Measurements from ENCODE around the gene GATA5.
"Not testable (repeated sequence)": the region's sequence is repeated elsewhere in the genome, so short reads cannot be mapped to it uniquely, and the experiment has no call there.

Gene GATA5

GRCh38 chr20:62504323-62504722, 28.5 kb upstream of the GATA5 start:
- no peak for DNase-seq

DNA sequence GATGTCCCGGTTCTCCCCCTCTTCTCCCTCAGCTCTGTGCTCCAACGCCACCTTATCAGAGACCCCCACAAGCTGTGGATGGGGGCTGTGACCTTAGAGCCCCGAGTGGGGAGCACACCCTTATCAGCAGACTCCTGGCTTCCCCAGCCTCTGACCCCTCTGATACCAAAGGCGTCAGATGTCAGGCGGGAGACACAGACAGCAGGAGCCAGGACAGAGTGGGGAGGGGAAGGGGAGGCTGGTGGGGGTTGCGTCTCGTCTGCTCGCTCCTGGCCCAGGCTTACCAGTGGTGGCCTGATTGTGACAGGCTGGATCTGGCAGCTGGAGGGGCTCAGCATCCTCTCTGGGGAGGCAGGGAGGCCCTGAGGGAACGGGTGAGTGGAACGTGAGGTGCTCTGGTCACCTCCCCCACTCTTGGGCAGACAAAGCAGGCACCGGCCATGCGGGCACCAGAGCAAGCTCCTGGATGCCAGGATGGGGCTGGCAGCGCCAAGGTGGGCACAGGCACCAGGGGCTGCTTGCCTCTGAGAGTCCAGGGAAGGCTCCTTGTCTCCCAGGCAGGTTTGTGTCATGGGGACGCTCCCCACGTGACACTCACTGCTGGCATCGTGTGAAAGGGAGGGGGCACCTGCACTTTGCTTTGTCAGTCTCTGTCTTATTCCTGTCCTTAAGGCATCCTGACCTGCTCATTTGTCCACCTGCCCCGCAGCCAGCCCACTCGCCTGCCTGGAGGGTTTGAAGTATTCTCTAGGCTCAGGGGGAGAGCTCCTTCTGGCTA, 27.8 kb upstream of the GATA5 start:
- DNase-seq, result no peak

DNA sequence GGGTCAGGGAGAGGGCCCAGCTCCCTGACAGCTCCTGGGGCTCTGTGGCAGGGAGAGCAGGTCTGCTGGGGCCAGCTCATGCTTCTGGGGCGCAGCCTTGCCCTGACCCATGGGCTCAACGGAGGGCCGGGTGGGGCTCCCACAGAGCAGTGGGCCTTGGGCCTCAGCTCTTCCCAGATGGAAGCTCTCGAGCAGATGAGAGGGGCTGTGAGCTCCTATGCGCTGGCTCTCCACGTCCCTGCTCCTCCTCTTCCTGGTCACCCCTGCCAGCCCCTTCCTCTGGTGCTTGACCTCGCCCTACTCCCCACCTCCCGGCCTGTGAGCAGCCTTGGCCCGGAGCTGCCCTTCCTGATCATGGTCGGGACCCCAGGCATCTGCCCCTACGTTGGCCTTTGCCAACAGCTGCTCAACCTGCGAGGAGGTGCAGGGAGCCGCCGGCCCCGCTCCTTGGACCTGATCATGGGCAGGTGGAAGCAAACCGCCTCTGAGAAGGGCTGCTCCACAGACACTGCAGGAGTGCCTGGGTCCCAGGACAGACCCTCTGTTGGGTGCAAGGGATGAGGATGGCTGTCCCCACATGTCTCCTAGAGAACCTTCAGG, 26.8 kb upstream of the GATA5 start:
- no peak for DNase-seq

DNA sequence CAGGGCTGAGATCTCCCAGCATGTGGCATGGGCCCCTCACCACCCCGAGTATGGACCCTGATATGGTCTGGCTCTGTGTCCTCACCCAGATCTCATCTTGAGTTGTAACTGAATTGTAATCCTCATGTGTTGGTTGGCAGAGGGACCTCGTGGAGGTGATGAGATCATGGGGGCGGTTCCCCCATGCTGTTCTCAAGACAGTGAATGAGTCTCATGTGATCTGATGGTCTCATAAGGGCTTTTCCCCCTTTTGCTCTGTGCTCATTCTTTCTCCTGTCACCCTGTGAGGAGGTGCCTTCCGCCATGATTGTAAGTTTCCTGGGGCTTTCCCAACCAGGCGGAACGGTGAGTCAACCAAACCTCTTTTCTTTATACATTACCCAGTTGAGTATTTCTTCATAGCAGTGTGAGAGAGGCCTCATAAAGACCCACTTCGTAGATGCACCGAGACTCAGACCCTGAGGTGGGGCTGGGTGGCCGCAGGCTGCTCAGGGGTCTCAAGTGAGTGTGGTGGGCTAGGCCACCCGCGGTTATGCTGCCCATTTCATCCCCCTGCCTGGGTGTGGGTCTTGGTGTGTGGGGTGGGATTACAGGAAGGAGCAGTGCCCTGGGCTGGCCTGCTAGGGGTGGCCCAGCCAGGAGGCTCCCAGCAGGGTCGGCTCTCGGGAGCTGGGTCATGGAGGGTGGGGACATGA, 26.2 kb upstream of the GATA5 start:
- no peak for DNase-seq

- DNase-seq, result peak; percentile 75
Observed at GRCh38 chr20:62500237-62500864, 24.6 kb upstream of the GATA5 start.

- DNase-seq, result no peak
Observed at GRCh38 chr20:62499758-62500236, 24.0 kb upstream of the GATA5 start.

DNA sequence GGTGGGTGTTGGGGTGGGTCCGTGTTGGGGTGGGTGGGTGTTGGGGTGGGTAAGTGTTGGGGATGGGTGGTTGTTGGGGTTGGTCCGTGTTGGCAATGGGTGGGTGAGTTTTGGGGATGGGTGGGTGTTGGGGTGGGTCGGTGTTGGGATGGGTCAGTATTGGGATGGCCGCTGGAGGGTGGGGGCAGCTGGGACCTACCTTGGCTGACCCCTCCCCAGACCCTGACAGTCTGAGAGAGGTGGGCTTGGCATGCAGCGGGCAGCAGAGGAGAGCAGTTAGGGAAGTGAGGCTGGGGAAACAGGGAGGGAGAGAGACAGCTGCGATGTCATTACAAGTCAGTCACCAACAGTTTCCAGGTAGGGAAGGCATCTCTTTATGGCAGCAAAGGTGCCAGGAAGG, 23.1 kb upstream of the GATA5 start:
- no peak for DNase-seq

DNA sequence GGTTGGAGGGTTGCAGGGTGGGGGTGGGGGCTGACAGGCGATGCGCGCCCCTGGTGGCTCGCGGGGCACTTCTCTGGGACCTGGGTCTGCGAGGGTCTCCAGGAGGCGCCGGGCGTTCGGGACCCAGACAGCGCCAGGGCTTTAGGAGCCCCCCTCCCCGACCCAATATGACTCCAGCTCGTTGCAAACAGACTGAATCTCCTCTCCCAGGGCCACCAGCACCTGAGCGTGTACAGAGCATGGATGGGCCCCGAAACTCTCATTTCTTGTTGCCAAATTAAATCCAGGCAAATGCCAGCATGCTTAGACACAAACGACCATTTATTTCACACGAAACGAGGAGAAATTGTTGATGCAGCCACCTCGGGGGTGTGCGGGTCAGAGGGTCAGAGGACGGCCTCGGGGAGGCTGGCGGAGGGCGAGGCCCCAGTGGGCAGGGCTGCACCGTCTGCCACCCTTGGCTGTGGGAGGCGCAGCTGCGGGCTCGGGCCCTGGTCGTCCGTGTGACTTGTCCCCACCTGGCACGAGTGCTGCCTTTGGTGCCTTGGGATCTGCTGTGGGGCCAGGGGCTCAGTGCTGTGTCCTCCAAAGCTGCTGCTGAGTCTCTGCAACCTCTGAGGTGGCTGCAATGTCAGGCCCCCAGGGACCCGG, 20.9 kb upstream of the GATA5 start:
- no peak for DNase-seq

DNA sequence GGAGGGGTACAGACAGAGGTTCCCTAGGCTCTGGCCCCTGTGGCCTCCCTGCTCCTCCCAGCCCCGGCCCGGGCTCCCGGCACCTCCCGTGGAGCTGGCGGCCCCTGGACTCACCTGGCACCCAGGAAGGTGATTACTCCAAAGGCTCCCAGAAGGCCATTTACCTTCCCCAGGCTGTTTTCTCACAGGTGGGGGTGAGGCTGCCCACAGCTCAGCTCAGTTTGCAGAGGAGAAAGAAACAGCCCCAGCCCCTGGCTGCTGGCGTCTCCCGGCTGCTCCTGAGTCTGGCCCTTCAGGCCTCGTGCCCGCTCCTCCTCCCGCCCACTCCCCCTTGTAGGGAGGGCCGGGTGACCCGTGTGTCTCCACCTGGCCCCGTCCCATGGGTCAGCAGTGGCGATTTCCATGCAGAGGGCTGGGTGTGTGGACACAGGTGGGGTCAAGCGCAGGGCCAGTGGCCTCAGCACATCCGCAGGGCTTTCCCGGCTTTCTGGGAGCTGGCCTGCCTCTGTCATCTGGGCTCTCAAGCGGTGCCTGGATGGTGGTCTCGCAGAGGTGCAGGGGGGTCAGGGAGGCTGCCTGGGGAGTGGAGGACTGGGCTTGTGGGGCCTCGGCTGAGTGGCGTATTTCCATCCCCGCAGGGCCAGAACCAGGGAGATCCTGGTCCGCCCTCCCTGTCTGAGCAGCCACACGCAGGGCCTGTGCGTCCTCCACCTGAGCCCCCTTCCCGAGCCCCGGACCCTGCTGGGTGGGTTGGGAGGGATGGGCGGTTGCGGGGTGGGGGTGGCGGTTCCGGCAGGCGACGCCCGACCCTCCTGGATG, 20.2 kb upstream of the GATA5 start:
- no peak for DNase-seq

GRCh38 chr20:62494980-62495748, 19.4 kb upstream of the GATA5 start:
- no peak for DNase-seq

- no peak for DNase-seq
Observed at GRCh38 chr20:62494537-62494936, 18.7 kb upstream of the GATA5 start.

DNA sequence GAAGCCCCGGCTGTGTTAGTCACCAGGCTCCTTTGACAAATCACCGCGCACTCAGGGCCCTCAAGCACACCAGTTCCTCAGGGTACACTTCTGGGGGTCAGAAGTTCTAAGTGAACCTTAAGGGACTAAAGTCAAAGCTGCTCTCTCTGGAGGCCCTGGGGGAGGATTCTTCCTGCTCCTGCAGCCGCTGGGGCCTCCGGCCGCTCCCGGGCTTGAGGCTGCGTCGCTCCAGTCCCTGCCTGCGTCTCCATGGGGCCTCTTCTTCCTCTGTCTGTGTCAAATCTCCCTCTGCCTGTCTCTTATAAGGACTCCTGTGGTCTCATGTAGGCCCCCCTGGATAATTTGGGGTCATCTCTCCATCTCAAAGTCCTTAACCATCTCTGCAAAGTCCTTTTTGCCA, 18.1 kb upstream of the GATA5 start:
- DNase-seq, result no peak

- no peak for DNase-seq
Observed at GRCh38 chr20:62493253-62493885, 17.6 kb upstream of the GATA5 start.

GRCh38 chr20:62492711-62493110, 16.9 kb upstream of the GATA5 start:
- DNase-seq, result no peak

GRCh38 chr20:62490783-62491182, 15.0 kb upstream of the GATA5 start:
- DNase-seq, result not testable (repeated sequence)

DNA sequence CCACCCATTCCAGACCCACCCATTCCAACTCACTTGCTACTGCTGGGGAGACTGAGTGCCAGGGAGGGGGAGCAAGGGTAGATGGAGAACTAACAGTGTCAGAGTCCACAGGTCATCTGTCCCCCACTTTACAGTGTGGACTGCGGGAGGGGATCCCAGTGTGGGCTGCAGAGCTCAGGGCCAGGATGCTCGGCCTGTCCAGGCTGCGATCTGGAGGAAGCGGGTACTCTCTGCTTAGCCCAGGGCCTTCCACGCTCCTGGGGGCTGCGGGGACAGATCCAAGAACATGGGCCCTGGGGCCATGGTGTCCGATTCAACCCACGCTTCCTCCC, 14.1 kb upstream of the GATA5 start:
- no peak for DNase-seq

DNA sequence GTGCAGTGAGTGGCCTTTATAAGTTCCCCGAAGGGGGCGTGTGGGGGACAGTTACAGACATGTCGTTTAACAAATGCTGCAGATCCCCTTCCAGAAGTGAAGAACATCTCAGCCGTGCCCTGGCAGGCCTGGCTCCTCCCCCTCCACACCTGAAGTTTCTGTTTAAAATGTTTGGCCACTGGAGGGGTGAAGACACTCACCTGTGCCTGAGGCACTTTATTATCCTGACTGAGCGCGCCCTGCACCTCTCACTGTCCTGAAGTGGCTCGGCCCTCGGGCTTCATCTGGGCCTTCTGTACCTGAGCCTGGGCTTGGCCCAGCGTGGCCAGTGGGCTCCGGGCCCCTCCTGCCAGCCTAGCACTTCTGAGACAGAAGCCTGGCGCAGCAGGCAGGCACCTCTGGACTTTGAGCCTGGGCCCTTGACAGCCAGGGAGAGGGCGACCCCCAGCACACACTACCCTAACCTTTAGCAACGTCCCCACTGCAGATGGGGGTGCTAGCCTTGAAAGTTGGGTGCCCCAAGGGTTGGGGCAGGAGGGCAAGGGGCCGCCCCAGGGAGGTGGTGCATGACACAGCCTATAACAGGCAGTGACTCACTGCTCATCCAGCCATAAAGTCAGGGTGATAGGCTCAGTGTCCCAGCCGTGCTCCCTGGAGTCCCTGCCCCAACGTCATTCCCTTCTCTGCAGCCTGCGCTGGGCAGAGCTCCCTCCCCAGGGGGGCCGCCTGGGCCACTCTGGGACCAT, 13.6 kb upstream of the GATA5 start:
- DNase-seq, result no peak

DNA sequence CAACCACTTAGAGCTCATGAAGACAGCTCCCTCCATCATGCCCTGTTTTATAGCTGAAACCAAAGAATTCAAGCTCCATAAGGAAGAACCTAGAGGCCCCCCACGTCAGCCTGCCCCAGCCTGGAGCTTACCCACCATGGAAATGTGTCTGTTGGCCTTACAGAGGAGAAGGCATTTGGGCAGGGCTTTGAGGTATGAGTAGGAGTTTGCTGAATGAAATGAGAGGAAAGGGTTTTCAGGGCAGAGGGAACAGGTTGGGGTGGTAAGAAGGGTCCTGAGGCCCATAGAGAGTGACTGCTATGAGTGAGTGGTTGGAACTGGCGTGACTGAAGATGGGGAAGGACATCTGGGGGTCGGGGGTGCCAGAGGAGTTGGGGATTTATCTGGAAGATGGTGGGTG, 12.7 kb upstream of the GATA5 start:
- DNase-seq, result no peak

DNA sequence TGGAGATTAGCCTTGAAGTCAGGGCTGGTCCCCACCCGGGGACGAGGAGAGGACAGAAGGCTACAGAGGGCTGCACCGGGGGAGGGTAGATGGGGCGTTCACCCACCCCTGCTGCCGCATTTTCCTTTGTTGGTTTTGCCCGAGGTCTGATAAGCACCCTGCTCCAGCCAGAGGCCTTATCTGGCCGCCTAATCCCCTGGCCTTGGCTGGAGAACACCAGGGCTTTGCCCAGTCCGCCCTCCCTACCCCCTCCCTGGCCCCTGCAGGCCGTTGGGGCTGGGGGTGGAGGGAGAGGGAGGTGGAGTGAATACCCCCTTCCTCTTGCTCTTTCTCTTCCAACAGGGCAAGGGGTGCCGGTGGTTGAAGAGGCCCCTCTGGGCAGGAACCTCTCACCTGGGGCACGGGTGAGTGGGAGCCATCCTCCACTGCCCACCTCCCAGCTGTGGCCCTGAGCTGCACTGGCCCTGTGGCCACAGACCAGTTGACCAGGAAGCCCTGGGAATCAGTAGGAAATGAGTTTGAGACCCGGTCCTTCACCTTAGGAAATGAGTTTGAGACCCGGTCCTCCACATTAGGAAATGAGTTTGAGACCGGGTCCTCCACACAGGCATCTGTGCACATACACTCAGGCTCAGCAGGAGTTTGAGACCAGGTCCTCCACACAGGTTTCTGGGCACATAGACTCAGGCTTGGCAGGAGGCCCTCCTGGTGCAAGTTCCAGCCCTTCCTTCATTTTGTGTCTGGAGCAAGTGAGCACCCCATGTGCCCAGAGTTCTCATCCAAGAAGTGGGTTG, 12.0 kb upstream of the GATA5 start:
- DNase-seq, result no peak

Measured in right hindlimb (tissue), 1 donor.